GM12874 (cell line): ENCODE measurements around the gene KRTAP2-3.

Experiments
- TF ChIP-seq, protein P1 (sequence below): IDR thresholded peaks from 2 replicates; pipeline ENCODE4 v1.5.1; 2011; ENCODE audit warnings: low read depth, mild to moderate bottlenecking, control low read depth, low read length, moderate library complexity; ENCODE audit not compliant: insufficient read depth

The KRTAP2-3 gene

DNA sequence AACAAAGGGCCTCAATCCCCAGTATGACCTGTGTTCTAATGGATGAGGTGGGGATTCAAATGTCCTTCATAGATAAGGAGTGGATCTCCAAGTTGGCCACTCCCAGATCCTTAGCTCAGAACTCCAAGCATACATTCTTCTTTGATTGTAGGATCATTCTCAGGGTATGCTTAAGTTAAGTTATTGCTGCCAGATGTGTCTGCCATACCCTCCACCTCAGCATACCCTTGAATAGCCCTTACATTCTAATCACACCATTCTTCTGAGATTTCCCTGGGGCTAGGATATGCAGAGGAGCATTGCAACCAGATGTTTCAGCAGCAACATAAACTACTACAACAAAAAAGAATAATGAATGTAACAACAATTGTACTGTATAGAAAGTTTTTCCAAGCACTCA lies 7.4 kb upstream of the KRTAP2-3 start:
- TF ChIP-seq, protein P1, sequence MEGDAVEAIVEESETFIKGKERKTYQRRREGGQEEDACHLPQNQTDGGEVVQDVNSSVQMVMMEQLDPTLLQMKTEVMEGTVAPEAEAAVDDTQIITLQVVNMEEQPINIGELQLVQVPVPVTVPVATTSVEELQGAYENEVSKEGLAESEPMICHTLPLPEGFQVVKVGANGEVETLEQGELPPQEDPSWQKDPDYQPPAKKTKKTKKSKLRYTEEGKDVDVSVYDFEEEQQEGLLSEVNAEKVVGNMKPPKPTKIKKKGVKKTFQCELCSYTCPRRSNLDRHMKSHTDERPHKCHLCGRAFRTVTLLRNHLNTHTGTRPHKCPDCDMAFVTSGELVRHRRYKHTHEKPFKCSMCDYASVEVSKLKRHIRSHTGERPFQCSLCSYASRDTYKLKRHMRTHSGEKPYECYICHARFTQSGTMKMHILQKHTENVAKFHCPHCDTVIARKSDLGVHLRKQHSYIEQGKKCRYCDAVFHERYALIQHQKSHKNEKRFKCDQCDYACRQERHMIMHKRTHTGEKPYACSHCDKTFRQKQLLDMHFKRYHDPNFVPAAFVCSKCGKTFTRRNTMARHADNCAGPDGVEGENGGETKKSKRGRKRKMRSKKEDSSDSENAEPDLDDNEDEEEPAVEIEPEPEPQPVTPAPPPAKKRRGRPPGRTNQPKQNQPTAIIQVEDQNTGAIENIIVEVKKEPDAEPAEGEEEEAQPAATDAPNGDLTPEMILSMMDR: no peak

DNA sequence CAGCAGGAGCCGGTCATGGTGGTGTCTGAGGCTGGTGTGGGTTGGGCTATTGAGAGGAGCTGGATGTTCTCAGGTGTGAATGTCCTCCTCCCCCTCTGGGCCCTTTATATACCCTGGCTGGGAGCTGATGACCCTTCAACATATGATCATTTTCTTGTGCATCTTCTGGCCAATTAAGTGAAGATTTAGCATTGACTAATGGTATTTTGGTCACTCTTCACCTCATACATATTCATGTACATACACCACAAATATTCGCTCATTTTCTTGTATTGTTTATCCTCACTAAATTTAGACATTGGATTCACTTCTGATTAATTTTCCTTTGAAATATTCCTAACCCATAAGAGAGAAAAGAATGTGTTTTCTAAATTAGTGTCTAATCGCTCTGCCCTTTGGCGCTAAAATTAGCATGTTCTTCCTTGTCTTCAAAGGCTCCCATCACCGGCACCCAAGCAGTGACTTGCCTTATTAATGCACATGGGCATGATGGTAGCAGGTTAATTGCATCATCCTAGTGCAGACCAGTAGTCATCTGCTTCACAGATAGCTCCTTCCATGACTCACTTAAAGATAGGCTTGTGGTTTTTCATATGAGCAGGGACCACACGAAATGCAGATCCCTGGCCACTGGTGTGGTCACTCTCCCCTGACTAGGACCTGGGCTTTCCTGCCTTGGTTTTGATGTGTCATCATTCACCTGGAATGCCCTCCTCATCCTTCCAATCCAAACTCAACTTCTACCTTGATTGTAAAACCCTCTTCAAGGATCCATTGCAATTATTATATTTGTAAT lies 6.1 kb upstream of the KRTAP2-3 start, which contains the start of gene KRTAP2-4:
Gene KRTAP2-4 (minus strand): TSS at position 51 of the 796 bp plus-strand sequence. CDS start 34 bp downstream, at position 17.
- TF ChIP-seq, protein P1: no peak

DNA sequence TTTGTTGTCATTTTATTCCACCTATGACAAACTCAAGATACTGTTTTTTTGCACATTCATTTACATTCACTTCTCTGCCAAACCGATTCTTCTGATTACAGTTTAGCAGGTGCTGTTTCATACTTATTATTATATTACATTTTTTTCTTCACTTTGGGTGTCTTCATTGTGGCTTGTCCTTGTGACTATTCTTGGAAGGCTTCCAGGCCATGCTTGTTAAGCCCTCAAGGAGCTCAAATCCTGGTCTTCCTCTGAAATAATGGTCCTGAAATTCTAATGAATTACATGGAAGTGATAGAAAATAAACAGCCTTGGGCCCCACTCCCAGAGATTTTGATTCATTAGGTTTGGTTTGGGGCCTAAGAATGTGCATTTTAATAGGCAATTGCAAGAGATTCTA lies 4.4 kb upstream of the KRTAP2-3 start:
- TF ChIP-seq, protein P1: no peak

DNA sequence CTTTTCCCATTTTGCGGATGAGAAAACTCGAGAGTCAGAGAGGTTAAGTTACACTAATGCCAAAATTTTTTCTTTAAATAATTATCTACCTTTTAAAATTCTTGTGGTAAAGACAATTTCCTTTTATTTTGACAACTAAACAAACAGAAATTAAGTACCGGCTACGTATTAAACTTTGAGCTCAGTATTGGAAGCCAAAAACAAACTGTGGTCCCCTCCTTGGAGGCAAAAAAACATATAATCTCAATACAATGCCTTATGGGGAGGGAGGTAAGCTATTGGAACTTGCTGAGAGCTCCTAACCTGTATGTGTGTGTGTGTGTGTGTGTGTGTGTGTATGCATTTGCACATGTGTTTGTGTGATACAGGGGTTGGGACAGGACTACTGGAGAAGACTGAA lies 3.5 kb upstream of the KRTAP2-3 start:
- TF ChIP-seq, protein P1: no peak

DNA sequence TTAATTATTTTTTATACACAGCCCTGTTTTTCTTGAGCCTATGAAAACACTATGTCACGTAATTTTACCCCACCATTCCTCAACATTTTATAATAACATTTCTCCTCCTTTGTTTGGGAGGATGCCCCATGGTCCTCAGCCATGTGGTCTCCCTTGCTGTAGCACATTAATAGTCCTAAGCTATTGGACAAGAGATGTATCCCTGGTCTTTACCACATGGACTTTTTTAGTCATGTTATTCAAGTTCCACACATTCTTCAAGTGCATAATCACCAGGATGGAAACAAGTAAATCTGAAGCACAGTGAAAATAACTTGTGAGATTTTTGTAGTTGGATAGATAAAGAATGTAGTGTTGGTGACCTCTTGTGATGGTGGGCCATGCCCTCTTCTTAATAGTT lies 2.0 kb upstream of the KRTAP2-3 start:
- TF ChIP-seq, protein P1: no peak

DNA sequence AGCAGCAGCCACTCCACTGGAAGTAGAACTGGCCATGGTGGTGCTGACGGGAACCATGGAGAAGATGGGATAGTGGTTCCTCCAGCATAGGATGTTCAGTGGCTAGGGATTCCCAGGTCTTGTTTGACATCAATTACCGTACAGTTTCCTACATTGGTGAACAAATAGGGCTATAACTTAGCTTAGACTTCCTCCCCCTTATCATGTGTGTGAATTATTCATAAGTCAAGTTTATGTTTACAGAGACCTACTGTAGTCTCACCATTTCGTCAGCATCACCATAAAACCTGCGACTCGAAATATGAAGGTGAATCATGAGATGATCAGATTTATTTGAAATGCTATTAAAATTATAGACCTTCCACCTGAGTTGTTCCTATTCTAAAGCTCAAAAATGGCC lies 1.2 kb downstream of the KRTAP2-3 start:
- TF ChIP-seq, protein P1: no peak

DNA sequence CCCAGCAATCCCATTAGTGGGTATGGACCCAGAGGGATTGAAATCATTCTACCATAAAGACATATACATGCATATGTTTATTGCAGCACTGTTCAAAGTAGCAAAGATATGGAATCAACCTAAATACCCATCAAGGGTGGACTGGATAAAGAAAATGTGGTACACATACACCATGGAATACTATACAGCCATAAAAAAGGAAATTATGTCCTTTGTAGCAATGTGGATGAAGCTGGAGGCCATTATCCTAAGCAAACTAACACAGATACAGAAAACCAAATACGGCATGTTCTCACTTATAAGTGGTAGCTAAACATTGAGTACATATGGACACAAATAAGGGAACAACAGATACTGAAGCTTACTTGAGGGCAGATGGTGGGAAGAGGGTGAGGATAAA lies 2.4 kb downstream of the KRTAP2-3 start:
- TF ChIP-seq, protein P1: no peak
